Upper lobe of right lung (tissue), 1 donor: ENCODE results near the gene ZNF276. TPM values are rescaled to one million over a fixed set of nuclear protein-coding genes. Genes with fewer than 3 reads are reported as not detected.
"Not testable (repeated sequence)": the region's sequence is repeated elsewhere in the genome, so short reads cannot be mapped to it uniquely, and the experiment has no call there.

ENCODE experiments used
- ATAC-seq: fragments of 200-7000 bp; cut with Tn5 transposase; one replicate; pipeline ENCODE4 v1.9.1; 2020; ENCODE audit warnings: mild to moderate bottlenecking, moderate library complexity
- DNase-seq: peaks from one replicate; pipeline ENCODE4 v3.0.0-alpha.2; 2020
- H3K27ac ChIP-seq: fragments of 200-600 bp; one replicate; pipeline ENCODE4 v1.8.0; 2022
- H3K27me3 ChIP-seq: fragments of 200-600 bp; one replicate; pipeline ENCODE4 v1.8.0; 2022; ENCODE audit warnings: mild to moderate bottlenecking
- H3K36me3 ChIP-seq: fragments of 200-600 bp; one replicate; pipeline ENCODE4 v1.8.0; 2022
- H3K4me1 ChIP-seq: fragments of 200-600 bp; one replicate; pipeline ENCODE4 v1.8.0; 2022
- H3K4me3 ChIP-seq: fragments of 200-600 bp; one replicate; pipeline ENCODE4 v1.8.0; 2022; ENCODE audit warnings: mild to moderate bottlenecking
- H3K9me3 ChIP-seq: fragments of 200-600 bp; one replicate; pipeline ENCODE4 v1.8.0; 2022
- CTCF ChIP-seq: fragments of 200-600 bp; IDR thresholded peaks from one replicate; pipeline ENCODE4 v1.8.0; 2022; ENCODE audit warnings: antibody characterized with exemption
- intact Hi-C: fragments of 100-400 bp; cut with DNase I; formaldehyde crosslinking; loops from one replicate; pipeline ENCODE4 v1.11.0; 2022
- total RNA-seq: library from RNA; stranded (reverse); fragmentation: NEBNext Ultra II Directional; extraction: Animal tissue kit (Norgen Biotek cat#: 25700); gene quantifications from one replicate; pipeline ENCODE4 v1.2.1, GENCODE V29; 2021
- donor health status: DM: no; HTN: yes; CAD: no; lungs with severe emphysema.

Gene ZNF276
- total RNA-seq, 1 donor from 2014 or later, result 35.8 TPM

DNA sequence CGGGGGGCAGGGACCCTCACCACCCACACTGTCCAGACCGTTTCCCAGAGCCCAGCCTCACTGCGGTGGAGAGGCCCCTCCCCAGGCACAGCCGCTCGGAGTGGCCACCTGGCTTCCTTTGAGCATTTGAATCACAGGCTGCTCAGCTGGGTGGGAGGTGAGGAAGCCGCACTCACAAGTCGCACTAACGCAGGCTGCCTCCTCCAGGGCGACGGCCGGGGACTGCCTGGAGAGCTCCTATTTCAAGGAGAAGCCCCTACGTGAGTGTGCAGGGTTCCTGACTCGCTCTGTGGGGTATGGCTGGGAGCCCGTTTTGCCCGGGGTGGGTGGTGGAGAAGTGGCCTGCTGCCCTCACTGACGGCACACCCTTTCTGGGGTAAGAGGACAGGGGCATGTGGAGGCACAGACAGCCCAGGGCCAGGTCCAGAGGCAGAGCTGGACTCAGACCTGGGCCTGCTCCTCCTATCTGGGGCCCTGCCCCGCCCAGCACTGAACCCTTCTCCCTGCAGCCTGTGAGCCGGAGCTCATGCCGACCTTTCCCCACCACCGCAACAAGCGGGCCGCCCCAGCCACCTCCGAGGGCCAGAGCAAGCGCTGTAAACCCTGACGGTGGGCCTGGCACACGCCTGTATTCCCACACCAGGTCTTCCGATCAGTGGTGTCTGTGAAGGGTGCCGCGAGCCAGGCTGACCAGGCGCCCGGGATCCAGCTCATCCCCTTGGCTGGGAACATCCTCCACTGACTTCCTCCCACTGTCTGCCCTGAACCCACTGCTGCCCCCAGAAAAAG lies 26.1 kb upstream of the ZNF276 start:
- Histone ChIP-seq H3K4me1 (peaks cover 7% of the 10 kb centered on the region), H3K36me3 (peaks cover 16% of the 10 kb centered on the region), H3K27ac (no peak overlapping the region), H3K9me3 (no peaks in the 10 kb centered on the region), H3K4me3 (no peak overlapping the region), H3K27me3 (no peaks in the 10 kb centered on the region)
- ATAC-seq (no peak), DNase-seq (no peak)
- intact Hi-C loops, result no loop called here
- no peak for TF ChIP-seq CTCF

GRCh38 chr16:89695875-89696669 lies 25.3 kb upstream of the ZNF276 start:
- H3K4me1 ChIP-seq, result peaks cover 14% of the 10 kb centered on the region
- H3K9me3 ChIP-seq, result no peaks in the 10 kb centered on the region
- no peak overlapping the region for H3K27ac ChIP-seq
- no peak overlapping the region for H3K4me3 ChIP-seq
- H3K36me3 ChIP-seq, result peaks cover 16% of the 10 kb centered on the region
- ATAC-seq (no peak), DNase-seq (no peak)
- H3K27me3 ChIP-seq, result no peaks in the 10 kb centered on the region
- no peak for TF ChIP-seq CTCF
- intact Hi-C loops, result no loop called here

GRCh38 chr16:89696670-89697128 lies 24.6 kb upstream of the ZNF276 start:
- Histone ChIP-seq H3K4me1 (peaks cover 14% of the 10 kb centered on the region), H3K9me3 (no peaks in the 10 kb centered on the region), H3K27me3 (no peaks in the 10 kb centered on the region), H3K4me3 (no peak overlapping the region), H3K27ac (no peak overlapping the region), H3K36me3 (peaks cover 10% of the 10 kb centered on the region)
- ATAC-seq (no peak), DNase-seq (no peak)
- TF ChIP-seq CTCF, result no peak
- intact Hi-C loops, result no loop called here

GRCh38 chr16:89697161-89697615 lies 24.1 kb upstream of the ZNF276 start:
- DNase-seq (no peak), ATAC-seq (no peak)
- H3K36me3 ChIP-seq, result peaks cover 5% of the 10 kb centered on the region
- H3K27ac ChIP-seq, result no peak overlapping the region
- H3K27me3 ChIP-seq, result no peaks in the 10 kb centered on the region
- H3K4me3 ChIP-seq, result no peak overlapping the region
- H3K9me3 ChIP-seq, result no peaks in the 10 kb centered on the region
- intact Hi-C loops, result no loop called here
- no peak for TF ChIP-seq CTCF
- H3K4me1 ChIP-seq, result peaks cover 14% of the 10 kb centered on the region

GRCh38 chr16:89697616-89698331 lies 23.6 kb upstream of the ZNF276 start:
- DNase-seq (no peak), ATAC-seq (no peak)
- intact Hi-C loops, result no loop called here
- no peak overlapping the region for H3K27ac ChIP-seq
- no peak overlapping the region for H3K4me3 ChIP-seq
- peaks cover 14% of the 10 kb centered on the region for H3K4me1 ChIP-seq
- no peak for TF ChIP-seq CTCF
- no peaks in the 10 kb centered on the region for H3K36me3 ChIP-seq
- no peaks in the 10 kb centered on the region for H3K27me3 ChIP-seq
- H3K9me3 ChIP-seq, result no peaks in the 10 kb centered on the region

DNA sequence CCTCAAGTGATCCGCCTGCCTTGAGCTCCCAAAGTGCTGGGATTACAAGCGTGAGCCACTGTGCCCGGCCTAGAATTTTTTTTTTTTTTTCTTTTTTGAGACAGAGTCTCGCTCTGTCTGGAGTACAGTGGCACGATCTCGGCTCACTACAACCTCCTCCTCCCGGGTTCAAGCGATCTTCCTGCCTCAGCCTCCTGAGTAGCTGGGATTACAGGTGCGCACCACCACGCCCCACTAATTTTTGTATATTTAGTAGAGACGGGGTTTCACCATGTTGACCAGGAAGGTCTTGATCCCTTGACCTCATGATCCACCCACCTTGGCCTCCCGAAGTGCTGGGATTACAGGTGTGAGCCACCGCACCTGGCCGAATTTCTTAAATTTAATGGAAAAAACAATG lies 22.6 kb upstream of the ZNF276 start:
- H3K4me1 ChIP-seq, result peaks cover 14% of the 10 kb centered on the region
- not testable (repeated sequence) for H3K9me3 ChIP-seq

DNA sequence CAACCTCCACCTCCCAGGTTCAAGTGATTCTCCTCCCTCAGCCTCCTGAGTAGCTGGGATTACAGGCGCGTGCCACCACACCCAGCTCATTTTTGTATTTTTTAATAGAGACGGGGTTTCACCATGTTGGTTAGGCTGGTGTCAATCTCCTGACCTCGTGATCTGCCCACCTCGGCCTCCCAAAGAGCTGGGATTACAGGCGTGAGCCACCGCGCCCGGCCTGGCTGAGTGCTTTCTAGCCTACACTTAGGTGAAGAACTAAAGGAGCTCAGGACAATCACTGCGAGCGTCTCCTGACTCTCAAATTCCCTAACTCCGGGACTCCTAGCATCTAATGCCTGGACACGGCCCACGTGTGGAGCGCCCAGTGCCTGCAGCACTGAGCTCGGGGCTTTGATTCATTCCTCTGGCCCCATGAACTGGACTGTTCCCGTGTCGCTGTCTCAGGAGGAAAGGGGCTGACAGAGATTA lies 21.7 kb upstream of the ZNF276 start:
- intact Hi-C loops, H3K9me3 ChIP-seq, H3K36me3 ChIP-seq, ATAC-seq, H3K27me3 ChIP-seq, DNase-seq: not testable (repeated sequence)
- H3K4me1 ChIP-seq, result peaks cover 14% of the 10 kb centered on the region
- peak overlapping the region; percentile 70 for H3K4me3 ChIP-seq
- H3K27ac ChIP-seq, result peak overlapping the region; percentile 43

More for the DNA sequence above, 22.6 kb upstream of the ZNF276 start:
- intact Hi-C loops, H3K4me3 ChIP-seq, H3K36me3 ChIP-seq, H3K27me3 ChIP-seq, DNase-seq, H3K27ac ChIP-seq, ATAC-seq: not testable (repeated sequence)
